SK-N-MC (cell line): ENCODE measurements around the gene S100A5.
"Not testable (repeated sequence)": the region's sequence is repeated elsewhere in the genome, so short reads cannot be mapped to it uniquely, and the experiment has no call there.

ENCODE experiments used
- DNase-seq: peaks from one replicate; pipeline ENCODE4 v3.0.0-alpha.2; 2011; ENCODE audit warnings: low read depth, low spot score
- H3K27ac ChIP-seq: fragments of 200-600 bp; sonication (generic); 2 replicates; pipeline ENCODE4 v1.5.1; 2016; ENCODE audit warnings: mixed run types
- H3K36me3 ChIP-seq: fragments of 200-600 bp; sonication (generic); 2 replicates; pipeline ENCODE4 v1.6.1; 2017; ENCODE audit warnings: antibody characterized with exemption, low read length, mixed read lengths; ENCODE audit not compliant: insufficient read depth
- H3K4me3 ChIP-seq: fragments of 200-600 bp; sonication (generic); 2 replicates; pipeline ENCODE4 v1.5.1; 2016
- H3K9ac ChIP-seq: fragments of 200-600 bp; sonication (generic); 2 replicates; pipeline ENCODE4 v1.8.0; 2017; ENCODE audit warnings: mixed run types, mixed read lengths; ENCODE audit not compliant: insufficient read length
- H3K9me3 ChIP-seq: fragments of 200-600 bp; sonication (generic); 2 replicates; pipeline ENCODE4 v1.6.1; 2017; ENCODE audit warnings: low read depth, mild to moderate bottlenecking, antibody characterized with exemption, low read length, moderate library complexity, mixed read lengths
- EZH2 ChIP-seq: fragments of 200-600 bp; sonication (generic); IDR thresholded peaks from one replicate; pipeline ENCODE4 v1.6.1; 2017; ENCODE audit warnings: antibody characterized with exemption
- FOXP2 ChIP-seq: optimal IDR thresholded peaks from 2 replicates; pipeline ENCODE3; 2011; ENCODE audit warnings: mild to moderate bottlenecking, moderate library complexity; ENCODE audit not compliant: insufficient read depth; ENCODE audit errors: extremely low read length, control extremely low read depth
- POLR2AphosphoS5 ChIP-seq: IDR thresholded peaks from 2 replicates; pipeline ENCODE4 v1.6.1; 2012; ENCODE audit warnings: mild to moderate bottlenecking, low read depth, low read length, borderline replicate concordance

The S100A5 gene

GRCh38 chr1:153520818-153521476 is 19.8 kb downstream of the S100A5 start:
- no peak overlapping the region for H3K4me3 ChIP-seq
- no peak overlapping the region for H3K27ac ChIP-seq
- H3K36me3 ChIP-seq: no peaks in the 10 kb centered on the region
- no peak for DNase-seq
- no peaks in the 10 kb centered on the region for H3K9me3 ChIP-seq
- H3K9ac ChIP-seq: no peak overlapping the region
- TF ChIP-seq POLR2AphosphoS5 (no peak), EZH2 (no peak), FOXP2 (no peak)

GRCh38 chr1:153520137-153520691 is 20.5 kb downstream of the S100A5 start:
- not testable (repeated sequence) for H3K27ac ChIP-seq, H3K9ac ChIP-seq

GRCh38 chr1:153519242-153519641 is 21.5 kb downstream of the S100A5 start:
- Histone ChIP-seq H3K36me3 (no peaks in the 10 kb centered on the region), H3K9me3 (no peaks in the 10 kb centered on the region), H3K4me3 (no peak overlapping the region), H3K27ac (no peak overlapping the region), H3K9ac (no peak overlapping the region)
- no peak for DNase-seq
- TF ChIP-seq POLR2AphosphoS5: no peak
- no peak for TF ChIP-seq FOXP2
- TF ChIP-seq EZH2: no peak

More at GRCh38 chr1:153520137-153520691, 20.5 kb downstream of the S100A5 start:
- not testable (repeated sequence) for H3K36me3 ChIP-seq, H3K9me3 ChIP-seq, H3K4me3 ChIP-seq, DNase-seq

- TF ChIP-seq POLR2AphosphoS5 (no peak), EZH2 (no peak), FOXP2 (no peak)
- Histone ChIP-seq H3K36me3 (no peaks in the 10 kb centered on the region), H3K9me3 (no peaks in the 10 kb centered on the region), H3K4me3 (no peak overlapping the region), H3K27ac (no peak overlapping the region), H3K9ac (no peak overlapping the region)
- DNase-seq: no peak
These were observed 25.0 kb downstream of the S100A5 start for GRCh38 chr1:153515504-153516394.

- Histone ChIP-seq H3K4me3 (no peak overlapping the region), H3K27ac (no peak overlapping the region), H3K9ac (no peak overlapping the region), H3K9me3 (no peaks in the 10 kb centered on the region), H3K36me3 (no peaks in the 10 kb centered on the region)
- TF ChIP-seq FOXP2: no peak
- TF ChIP-seq EZH2: no peak
- no peak for TF ChIP-seq POLR2AphosphoS5
- no peak for DNase-seq
These were observed 27.1 kb downstream of the S100A5 start for GRCh38 chr1:153513666-153514065.

- no peak for TF ChIP-seq FOXP2
- Histone ChIP-seq H3K4me3 (no peak overlapping the region), H3K36me3 (no peaks in the 10 kb centered on the region), H3K9ac (no peak overlapping the region), H3K27ac (no peak overlapping the region), H3K9me3 (no peaks in the 10 kb centered on the region)
- no peak for DNase-seq
These were observed 27.7 kb downstream of the S100A5 start for GRCh38 chr1:153513023-153513422.

GRCh38 chr1:153510984-153511410 is 29.7 kb downstream of the S100A5 start:
- no peak overlapping the region for H3K9ac ChIP-seq

GRCh38 chr1:153509729-153510354 is 30.9 kb downstream of the S100A5 start:
- no peaks in the 10 kb centered on the region for H3K9me3 ChIP-seq
- H3K27ac ChIP-seq: no peak overlapping the region
- H3K36me3 ChIP-seq: no peaks in the 10 kb centered on the region
- no peak for DNase-seq
- H3K9ac ChIP-seq: no peak overlapping the region
- TF ChIP-seq FOXP2 (no peak), POLR2AphosphoS5 (no peak), EZH2 (no peak)
- no peak overlapping the region for H3K4me3 ChIP-seq

More at GRCh38 chr1:153510984-153511410, 29.7 kb downstream of the S100A5 start:
- H3K36me3 ChIP-seq: no peaks in the 10 kb centered on the region
- DNase-seq: no peak
- no peak overlapping the region for H3K27ac ChIP-seq
- H3K9me3 ChIP-seq: no peaks in the 10 kb centered on the region
- TF ChIP-seq POLR2AphosphoS5 (no peak), FOXP2 (no peak), EZH2 (no peak)
- H3K4me3 ChIP-seq: no peak overlapping the region
